NOMO-1 treated with dmso at 0.1 percent for 144 hours (cell line): ENCODE data around the gene IARS1.

Experiments
- DNase-seq: peaks from one replicate; lab custom pipeline; 2025; ENCODE audit not compliant: unreplicated experiment; lab: John Stamatoyannopoulos, UW

Gene IARS1

DNA sequence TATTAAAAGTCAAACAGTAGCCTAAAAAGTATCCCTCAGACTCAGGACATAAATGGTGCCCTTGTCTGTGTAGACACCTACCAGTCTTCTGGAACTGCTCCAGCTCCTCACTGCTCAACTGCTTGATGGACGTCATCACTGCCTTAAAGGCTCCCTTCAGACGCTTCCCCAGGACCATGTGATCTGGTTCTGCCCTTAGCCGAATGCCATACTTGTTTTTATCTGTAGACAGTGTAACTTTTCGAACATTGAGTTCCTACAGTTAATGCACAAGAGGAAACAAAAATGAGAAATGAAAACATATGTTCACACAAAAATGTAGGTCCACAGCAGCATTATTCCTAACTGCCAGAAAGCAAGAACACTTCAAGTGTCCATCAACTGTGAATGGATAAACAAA, 46.2 kb downstream of the IARS1 start:
- DNase-seq: no peak

DNA sequence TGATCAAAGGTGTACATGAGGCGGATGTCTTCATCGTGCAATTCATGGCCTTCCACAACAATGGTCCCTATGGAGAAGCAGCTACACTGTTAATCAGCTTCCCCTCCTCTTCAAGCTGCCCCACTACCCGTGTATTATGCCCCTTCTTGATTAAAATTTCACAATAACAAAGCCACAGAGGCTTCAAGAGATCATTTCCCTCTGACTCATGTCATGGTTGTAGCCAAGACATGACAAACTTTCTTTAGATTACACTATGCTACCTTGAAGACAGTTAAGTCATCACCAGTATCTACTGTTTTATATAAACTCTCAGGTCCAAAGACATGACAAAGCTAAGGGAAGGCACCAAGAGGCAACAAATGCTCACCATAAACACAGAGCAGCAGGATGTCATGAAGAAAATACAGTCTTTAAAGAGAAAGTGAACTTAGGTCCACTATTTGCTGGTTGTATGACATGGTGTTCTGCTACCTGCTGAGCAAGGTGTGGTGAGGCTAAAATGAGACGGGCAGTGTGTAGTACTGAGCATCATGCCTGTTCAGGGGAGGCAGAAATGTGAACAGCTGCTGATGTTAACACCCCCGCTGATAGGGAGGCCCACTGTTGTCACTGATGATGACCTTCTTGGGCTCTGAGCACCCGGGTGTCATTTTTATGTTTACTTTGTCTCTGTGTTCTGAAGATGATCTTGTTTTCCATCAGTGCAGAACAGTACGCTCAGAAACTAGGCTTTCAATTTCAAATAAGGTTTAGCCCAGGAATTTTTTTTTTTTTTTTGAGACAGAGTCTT, 48.3 kb downstream of the IARS1 start:
- DNase-seq: no peak
